Astrocyte (in vitro differentiated cells and primary cell): ENCODE results near the gene KRTAP5-3. TPM values are rescaled to one million over a fixed set of nuclear protein-coding genes. Genes with fewer than 3 reads are reported as not detected.

Experiments used
- DNase-seq: peaks from one replicate; pipeline ENCODE4 v3.0.0-alpha.2; 2010; ENCODE audit warnings: low read depth
- FAIRE-seq: peaks from 2 replicates; lab custom pipeline; 2011; peaks lifted over from hg19 to GRCh38; lab: Jason Lieb, UNC
- H2AFZ ChIP-seq: 2 replicates; pipeline ENCODE4 v1.6.0; 2012; ENCODE audit warnings: low read depth, low read length, inconsistent platforms
- H3K27ac ChIP-seq: 2 replicates; pipeline ENCODE4 v1.5.1; 2011; ENCODE audit warnings: low read depth, low read length, inconsistent platforms
- H3K27me3 ChIP-seq: 2 replicates; pipeline ENCODE4 v1.6.0; 2011; ENCODE audit warnings: low read length, inconsistent platforms; ENCODE audit not compliant: insufficient read depth
- H3K36me3 ChIP-seq: 2 replicates; pipeline ENCODE4 v1.5.1; 2011; ENCODE audit warnings: low read length, inconsistent platforms; ENCODE audit not compliant: insufficient read depth
- H3K4me1 ChIP-seq: 2 replicates; pipeline ENCODE4 v1.5.1; 2011; ENCODE audit warnings: low read length, inconsistent platforms; ENCODE audit not compliant: insufficient read depth
- H3K4me2 ChIP-seq: 2 replicates; pipeline ENCODE4 v1.6.0; 2012; ENCODE audit warnings: low read length, inconsistent platforms
- H3K4me3 ChIP-seq: 2 replicates; pipeline ENCODE4 v1.5.1; 2011; ENCODE audit warnings: low read depth, mild to moderate bottlenecking, low read length, inconsistent platforms; ENCODE audit not compliant: insufficient read depth
- H3K79me2 ChIP-seq: 2 replicates; pipeline ENCODE4 v1.6.0; 2012; ENCODE audit warnings: mild to moderate bottlenecking, low read length, inconsistent platforms; ENCODE audit not compliant: insufficient read depth
- H3K9ac ChIP-seq: 2 replicates; pipeline ENCODE4 v1.6.0; 2012; ENCODE audit warnings: mild to moderate bottlenecking, low read length, inconsistent platforms
- H3K9me3 ChIP-seq: 2 replicates; pipeline ENCODE4 v1.5.1; 2012; ENCODE audit warnings: low read depth, mild to moderate bottlenecking, low read length, inconsistent platforms; ENCODE audit not compliant: insufficient read depth
- H4K20me1 ChIP-seq: 2 replicates; pipeline ENCODE4 v1.6.0; 2012; ENCODE audit warnings: low read length, inconsistent platforms; ENCODE audit not compliant: insufficient read depth
- H3K27ac Mint-ChIP-seq: one replicate; pipeline ENCODE4 v1.8.0; 2021; ENCODE audit warnings: mild to moderate bottlenecking, mixed read lengths; ENCODE audit not compliant: unreplicated experiment
- H3K27me3 Mint-ChIP-seq: one replicate; pipeline ENCODE4 v1.8.0; 2021; ENCODE audit warnings: low read depth, mixed read lengths; ENCODE audit not compliant: unreplicated experiment
- H3K36me3 Mint-ChIP-seq: one replicate; pipeline ENCODE4 v1.8.0; 2021; ENCODE audit warnings: low read depth, mixed read lengths; ENCODE audit not compliant: unreplicated experiment
- H3K4me1 Mint-ChIP-seq: one replicate; pipeline ENCODE4 v1.8.0; 2021; ENCODE audit warnings: low read depth, mixed read lengths; ENCODE audit not compliant: unreplicated experiment
- H3K4me3 Mint-ChIP-seq: one replicate; pipeline ENCODE4 v1.8.0; 2021; ENCODE audit warnings: mild to moderate bottlenecking, moderate library complexity, mixed read lengths; ENCODE audit not compliant: unreplicated experiment
- H3K9me3 Mint-ChIP-seq: one replicate; pipeline ENCODE4 v1.8.0; 2021; ENCODE audit warnings: mild to moderate bottlenecking, mixed read lengths; ENCODE audit not compliant: unreplicated experiment
- CTCF ChIP-seq: IDR thresholded peaks from 2 replicates; pipeline ENCODE4 v1.5.1; 2011; ENCODE audit warnings: low read depth, mild to moderate bottlenecking, inconsistent platforms, low read length, moderate library complexity; ENCODE audit not compliant: insufficient read depth
- EZH2 ChIP-seq: IDR thresholded peaks from 2 replicates; pipeline ENCODE4 v1.6.1; 2012; ENCODE audit warnings: mild to moderate bottlenecking, low read length, inconsistent platforms; ENCODE audit not compliant: insufficient read depth
- total RNA-seq: library from RNA; stranded (reverse); gene quantifications from 2 replicates; pipeline ENCODE4 v1.2.1, GENCODE V29; 2021

KRTAP5-3 gene
- total RNA-seq, 1 donor from 2014 or later = not detected

- Histone ChIP-seq H4K20me1 (no peaks in the 10 kb centered on the region), H2AFZ (no peak overlapping the region), H3K9ac (no peak overlapping the region), H3K4me3 (no peak overlapping the region), H3K27ac (no peak overlapping the region), H3K4me2 (no peak overlapping the region), H3K27me3 (peaks cover 20% of the 10 kb centered on the region), H3K79me2 (no peaks in the 10 kb centered on the region), H3K9me3 (no peaks in the 10 kb centered on the region), H3K36me3 (no peaks in the 10 kb centered on the region), H3K4me1 (no peaks in the 10 kb centered on the region)
- Mint-ChIP-seq H3K36me3 (no peaks in the 10 kb centered on the region), H3K4me1 (no peaks in the 10 kb centered on the region), H3K27me3 (peaks cover 55% of the 10 kb centered on the region), H3K27ac (no peak overlapping the region), H3K4me3 (no peak overlapping the region), H3K9me3 (peaks cover 3% of the 10 kb centered on the region)
- FAIRE-seq = no peak
- no peak for DNase-seq
- no peak for TF ChIP-seq CTCF
- no peak for TF ChIP-seq EZH2
Measured at GRCh38 chr11:1639102-1639620, 30.9 kb upstream of the KRTAP5-3 start.

- H3K4me3 ChIP-seq = no peak overlapping the region
- H3K9me3 ChIP-seq = no peaks in the 10 kb centered on the region
- no peak overlapping the region for H2AFZ ChIP-seq
- no peaks in the 10 kb centered on the region for H3K79me2 ChIP-seq
- Mint-ChIP-seq H3K9me3 (peaks cover 3% of the 10 kb centered on the region), H3K4me3 (no peak overlapping the region), H3K4me1 (no peaks in the 10 kb centered on the region), H3K27ac (no peak overlapping the region), H3K27me3 (peaks cover 59% of the 10 kb centered on the region), H3K36me3 (no peaks in the 10 kb centered on the region)
- DNase-seq (no peak), FAIRE-seq (no peak)
- H3K27me3 ChIP-seq = peaks cover 21% of the 10 kb centered on the region
- TF ChIP-seq CTCF (no peak), EZH2 (no peak)
- no peaks in the 10 kb centered on the region for H3K36me3 ChIP-seq
- no peak overlapping the region for H3K27ac ChIP-seq
- H3K4me1 ChIP-seq = no peaks in the 10 kb centered on the region
- no peak overlapping the region for H3K4me2 ChIP-seq
- no peaks in the 10 kb centered on the region for H4K20me1 ChIP-seq
- H3K9ac ChIP-seq = no peak overlapping the region
Measured at GRCh38 chr11:1638344-1638743, 30.1 kb upstream of the KRTAP5-3 start.

- no peak for TF ChIP-seq EZH2
- TF ChIP-seq CTCF = no peak
- FAIRE-seq (no peak), DNase-seq (no peak)
- Histone ChIP-seq H3K9me3 (no peaks in the 10 kb centered on the region), H3K36me3 (no peaks in the 10 kb centered on the region), H2AFZ (no peak overlapping the region), H3K4me2 (no peak overlapping the region), H3K79me2 (no peaks in the 10 kb centered on the region), H4K20me1 (no peaks in the 10 kb centered on the region), H3K4me3 (no peak overlapping the region), H3K27ac (no peak overlapping the region), H3K27me3 (peaks cover 22% of the 10 kb centered on the region), H3K4me1 (no peaks in the 10 kb centered on the region), H3K9ac (no peak overlapping the region)
- H3K36me3 Mint-ChIP-seq = no peaks in the 10 kb centered on the region
- peaks cover 66% of the 10 kb centered on the region for H3K27me3 Mint-ChIP-seq
- H3K9me3 Mint-ChIP-seq = peaks cover 3% of the 10 kb centered on the region
- no peak overlapping the region for H3K4me3 Mint-ChIP-seq
- peaks cover 6% of the 10 kb centered on the region for H3K4me1 Mint-ChIP-seq
- no peak overlapping the region for H3K27ac Mint-ChIP-seq
Measured at GRCh38 chr11:1637628-1638027, 29.4 kb upstream of the KRTAP5-3 start.
